Ovary (tissue), 3 donors: ENCODE results near the gene CCDC60.

Experiments
- CTCF ChIP-seq, 3 donors: fragments of 450-650 bp in 2 of 3; fragments of 200-600 bp in 1 of 3; IDR thresholded peaks; one replicate each; pipeline versions ENCODE4 v1.5.1 to v1.8.0; 2016 to 2022; ENCODE audit warnings: antibody characterized with exemption in 3 of 3, mild to moderate bottlenecking in 1 of 3
- EP300 ChIP-seq: sonication (generic); formaldehyde crosslinking; IDR thresholded peaks from one replicate; pipeline ENCODE4 v1.6.1; 2017; ENCODE audit warnings: antibody characterized with exemption
- POLR2A ChIP-seq: fragments of 450-650 bp; IDR thresholded peaks from one replicate; pipeline ENCODE4 v1.6.1; 2017; ENCODE audit warnings: antibody characterized with exemption, mild to moderate bottlenecking, moderate library complexity
- donor health status: DM: no; HTN: no; CAD: no.

GRCh38 chr12:119383206-119383605 is 48.7 kb downstream of the CCDC60 start:
- no peak for TF ChIP-seq CTCF (IDR thresholded peaks at IDR 0.05)
- TF ChIP-seq EP300: no peak
- TF ChIP-seq POLR2A: no peak
